ENCODE data around the gene PLA2G4E. TPM values are rescaled to one million over a fixed set of nuclear protein-coding genes. Genes with fewer than 3 reads are reported as not detected.

PLA2G4E gene
- total and polyA plus RNA-seq, 9 of the 15 experiments (the other 6 are each of a cell fraction or from before 2014, with no cell fraction given), result 0.03 TPM; not detected in 8

GRCh38 chr15:42009022-42009421, 11.8 kb downstream of the PLA2G4E start:
- H3K9me1 ChIP-seq (ENCODE audit: control insufficient read depth, insufficient read depth, low read length), result no peaks in the 10 kb centered on the region
- H3K9ac ChIP-seq (ENCODE audit: insufficient read depth in 1 of 2, low read depth in 2 of 2, low read length in 2 of 2), result no peak overlapping the region
- H3K9me3 ChIP-seq (replicated peaks; ENCODE audit: control insufficient read depth, insufficient read depth, low read depth, low read length), result no peaks in the 10 kb centered on the region
- CTCF ChIA-PET (ENCODE audit: low intra/inter-chr PET ratio), result no interaction called here
- ATAC-seq (no peak), FAIRE-seq (no peak), DNase-seq (ENCODE audit: extremely low read depth in 1 of 4, low spot score in 3 of 4) (no peak)
- POLR2A ChIA-PET, result interaction anchor here (0.6 kb wide), 2 partner anchors 332 to 588 kb away, joined by 3 read pairs; no protein-coding TSS in a partner anchor
- no TSS peak for BruUV-seq (replicated peaks)
- H2AFZ ChIP-seq (ENCODE audit: low read depth, low read length), result no peak overlapping the region
- peaks cover 11% of the 10 kb centered on the region; the same call in 1 of the 2 replicates for H4K20me1 ChIP-seq (replicated peaks; ENCODE audit: control insufficient read depth, insufficient read depth, low read length)
- no peaks in the 10 kb centered on the region for H3K79me2 ChIP-seq (ENCODE audit: control insufficient read depth, insufficient read depth, low read length)
- peaks cover 13 to 44% of the 10 kb centered on the region in 2 experiments; a peak in 4 of 5 replicates for H3K27me3 ChIP-seq (ENCODE audit: control insufficient read depth in 2 of 2, insufficient read depth in 2 of 2, low read length in 2 of 2)
- no peak overlapping the region for H3K27ac ChIP-seq (ENCODE audit: extremely low read depth, low read depth, low read length)
- in situ Hi-C loops (cut with MboI) (no loop called here), intact Hi-C loops (cut with micrococcal nuclease) (no loop called here)
- no peak for TF ChIP-seq CHD1 (IDR thresholded peaks at IDR 0.05; ENCODE audit: low read length)
- TF ChIP-seq SFPQ (IDR thresholded peaks at IDR 0.05; ENCODE audit: low read depth, low read length), result no peak
- no peak for TF ChIP-seq ID3 (CRISPR knock-in tag; IDR thresholded peaks at IDR 0.05)
- no peak for TF ChIP-seq ID3 (tag; IDR thresholded peaks at IDR 0.05)
- peak; percentile 46; the same call in 1 of the 2 replicates for TF ChIP-seq ATF3 (IDR thresholded peaks at IDR 0.05)
- no peak for TF ChIP-seq ATF3 (CRISPR knock-in tag; conservative IDR thresholded peaks at IDR 0.05)
- peak; percentile 24; the same call in 1 of the 2 replicates for TF ChIP-seq ZNF316 (IDR thresholded peaks at IDR 0.05)
- no peak for TF ChIP-seq NFE2 (IDR thresholded peaks at IDR 0.05; ENCODE audit: low read depth)
- no peak for TF ChIP-seq ZNF121 (CRISPR knock-in tag; conservative IDR thresholded peaks at IDR 0.05)
- TF ChIP-seq MYBL2 (IDR thresholded peaks at IDR 0.05; ENCODE audit: low read depth), result no peak
- TF ChIP-seq MYBL2 (CRISPR knock-in tag; IDR thresholded peaks at IDR 0.05; ENCODE audit: borderline replicate concordance), result no peak
- H3K4me2 ChIP-seq (ENCODE audit: insufficient read depth, low read length), result no peak overlapping the region
- H3K4me3 ChIP-seq, result no peak overlapping the region
- no peaks in the 10 kb centered on the region; a peak in 1 of 5 replicates for H3K4me1 ChIP-seq (replicated peaks in 1 of 2; ENCODE audit: control insufficient read depth in 2 of 2, insufficient read depth in 2 of 2, low read length in 2 of 2)
- no peaks in the 10 kb centered on the region for H3K36me3 ChIP-seq (ENCODE audit: control insufficient read depth, insufficient read depth, low read length)
